ENCODE results near the gene FANCB. TPM values are rescaled to one million over a fixed set of nuclear protein-coding genes. Genes with fewer than 3 reads are reported as not detected.

FANCB gene
- total and polyA plus RNA-seq, 2 of the 8 experiments (the other 6 are each of a cell fraction or from before 2014, with no cell fraction given): 1.9 to 13.8 TPM

DNA sequence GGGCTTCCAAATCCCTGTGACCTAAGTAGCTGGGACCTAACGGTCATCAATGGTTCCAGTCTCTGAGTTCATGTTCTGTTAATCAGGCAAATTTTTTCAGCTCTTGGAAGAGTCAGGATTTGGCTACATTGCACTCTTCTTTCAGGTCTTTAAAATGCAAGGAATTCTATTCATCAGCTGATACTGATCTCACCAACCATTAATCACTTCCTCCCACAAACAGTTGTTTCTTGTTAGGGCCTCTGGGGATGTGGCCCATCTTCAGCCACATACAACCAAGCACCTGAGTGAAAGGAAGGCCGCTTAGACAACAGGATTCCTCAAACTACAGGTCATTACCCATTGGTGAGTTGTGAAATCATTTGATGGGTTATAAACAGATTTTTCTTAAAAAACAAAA lies 71.7 kb downstream of the FANCB start (continued):
- TF ChIP-seq MAX (IDR thresholded peaks at IDR 0.05): no peak
- no peak for TF ChIP-seq NANOG (IDR thresholded peaks at IDR 0.05; ENCODE audit: insufficient read depth, low read depth, low read length, poor library complexity, severe bottlenecking)

All from H1 (cell line).